GM12891 (cell line): ENCODE measurements around the gene CIRBP.
"Not testable (repeated sequence)": the region's sequence is repeated elsewhere in the genome, so short reads cannot be mapped to it uniquely, and the experiment has no call there.

Experiments
- DNase-seq: peaks from one replicate; pipeline ENCODE4 v3.0.0; 2011; ENCODE audit warnings: low spot score; ENCODE audit not compliant: insufficient read length
- FAIRE-seq: peaks from 2 replicates; lab custom pipeline; 2011; peaks lifted over from hg19 to GRCh38; lab: Jason Lieb, UNC
- PAX5 ChIP-seq: IDR thresholded peaks from 2 replicates; pipeline ENCODE4 v1.6.1; 2011; ENCODE audit warnings: low read length, moderate library complexity, mild to moderate bottlenecking; ENCODE audit not compliant: insufficient read depth, severe bottlenecking
- POLR2A ChIP-seq: IDR thresholded peaks from 2 replicates; pipeline ENCODE4 v1.6.1; 2011; ENCODE audit warnings: low read depth, low read length, control low read depth
- POLR2AphosphoS5 ChIP-seq: IDR thresholded peaks from 2 replicates; pipeline ENCODE4 v1.6.1; 2011; ENCODE audit warnings: low read depth, low read length, control low read depth
- POU2F2 ChIP-seq: IDR thresholded peaks from 2 replicates; pipeline ENCODE4 v1.6.1; 2011; ENCODE audit warnings: low read depth, mild to moderate bottlenecking, control low read depth, low read length, moderate library complexity
- SPI1 ChIP-seq: IDR thresholded peaks from 2 replicates; pipeline ENCODE4 v1.6.1; 2011; ENCODE audit warnings: low read depth, low read length, control low read depth
- TAF1 ChIP-seq: IDR thresholded peaks from 2 replicates; pipeline ENCODE4 v1.6.1; 2011; ENCODE audit warnings: low read depth, low read length, control low read depth

Gene CIRBP

GRCh38 chr19:1299801-1300200 is 30.7 kb downstream of the CIRBP start:
- FAIRE-seq (no peak), DNase-seq (no peak)
- no peak for TF ChIP-seq TAF1

- FAIRE-seq (no peak), DNase-seq (no peak)
- TF ChIP-seq POU2F2: no peak
- TF ChIP-seq POLR2A: no peak
- TF ChIP-seq SPI1: no peak
- TF ChIP-seq TAF1: no peak
- TF ChIP-seq PAX5: no peak
- no peak for TF ChIP-seq POLR2AphosphoS5
Observed at GRCh38 chr19:1300744-1301490, 31.8 kb downstream of the CIRBP start.

- TF ChIP-seq SPI1 (no peak), POLR2AphosphoS5 (no peak), POLR2A (no peak), POU2F2 (no peak), TAF1 (no peak), PAX5 (no peak)
- FAIRE-seq (no peak), DNase-seq (no peak)
Observed at GRCh38 chr19:1302533-1303239, 33.6 kb downstream of the CIRBP start.

DNA sequence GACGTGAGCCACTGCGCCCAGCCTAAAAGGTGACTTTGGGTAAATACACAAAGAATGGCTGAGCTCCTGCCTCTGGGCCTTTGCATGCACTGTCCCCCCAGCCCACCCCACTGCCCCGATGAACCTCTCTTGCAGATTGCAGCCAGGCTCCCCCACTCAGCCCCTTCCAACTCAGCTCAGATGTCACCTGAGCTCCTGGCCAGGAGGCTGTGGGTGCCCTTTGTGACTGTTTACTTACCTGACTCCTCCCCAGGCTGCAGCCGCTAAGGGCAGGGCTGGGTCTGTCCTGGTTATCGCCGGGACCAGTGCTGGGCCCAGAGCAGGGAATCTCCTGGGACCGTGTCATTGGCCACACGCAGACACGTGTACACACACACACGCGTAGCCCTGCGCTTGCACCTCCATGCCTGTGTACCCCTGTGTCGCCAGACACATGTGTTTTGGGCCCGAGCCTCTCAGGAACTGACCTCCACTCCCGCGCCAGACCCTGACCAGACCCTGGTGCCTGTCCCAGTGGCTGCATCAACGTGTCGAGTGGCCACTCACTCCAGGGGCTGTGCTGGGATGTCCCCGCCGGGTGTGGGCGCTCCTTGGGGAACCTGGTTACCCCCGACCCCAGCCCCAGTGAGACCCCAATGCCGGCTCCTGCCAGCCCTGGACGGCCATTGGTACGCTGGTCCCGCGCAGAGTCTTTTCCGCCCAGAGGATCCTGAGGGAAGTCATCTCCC is 35.2 kb downstream of the CIRBP start:
- DNase-seq: no peak
- FAIRE-seq: no peak

DNA sequence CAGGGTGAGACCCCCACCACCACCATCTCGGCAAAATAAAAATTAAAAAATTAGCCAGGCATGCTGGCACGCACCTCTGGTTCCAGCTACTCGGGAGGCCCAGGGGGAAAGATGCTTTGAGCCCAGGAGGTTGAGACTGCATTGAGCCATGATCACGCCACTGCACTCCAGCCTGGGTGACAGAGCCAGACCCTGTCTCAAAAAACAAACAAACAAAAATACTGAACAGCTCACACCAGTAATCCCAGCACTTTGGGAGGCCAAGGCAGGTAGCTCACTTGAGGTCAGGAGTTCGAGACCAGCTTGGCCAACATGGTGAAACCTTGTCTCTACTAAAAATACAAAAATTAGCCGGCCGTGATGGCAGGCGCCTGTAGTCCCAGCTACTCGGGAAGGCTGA is 36.2 kb downstream of the CIRBP start:
- not testable (repeated sequence) for DNase-seq, FAIRE-seq

More for the DNA sequence above, 35.2 kb downstream of the CIRBP start:
- TF ChIP-seq POLR2A (no peak), PAX5 (no peak), TAF1 (no peak), SPI1 (no peak), POLR2AphosphoS5 (no peak), POU2F2 (no peak)

- FAIRE-seq (no peak), DNase-seq (no peak)
- no peak for TF ChIP-seq PAX5
- no peak for TF ChIP-seq POLR2A
- TF ChIP-seq POU2F2: no peak
- no peak for TF ChIP-seq POLR2AphosphoS5
Observed at GRCh38 chr19:1307320-1307719, 38.2 kb downstream of the CIRBP start.

DNA sequence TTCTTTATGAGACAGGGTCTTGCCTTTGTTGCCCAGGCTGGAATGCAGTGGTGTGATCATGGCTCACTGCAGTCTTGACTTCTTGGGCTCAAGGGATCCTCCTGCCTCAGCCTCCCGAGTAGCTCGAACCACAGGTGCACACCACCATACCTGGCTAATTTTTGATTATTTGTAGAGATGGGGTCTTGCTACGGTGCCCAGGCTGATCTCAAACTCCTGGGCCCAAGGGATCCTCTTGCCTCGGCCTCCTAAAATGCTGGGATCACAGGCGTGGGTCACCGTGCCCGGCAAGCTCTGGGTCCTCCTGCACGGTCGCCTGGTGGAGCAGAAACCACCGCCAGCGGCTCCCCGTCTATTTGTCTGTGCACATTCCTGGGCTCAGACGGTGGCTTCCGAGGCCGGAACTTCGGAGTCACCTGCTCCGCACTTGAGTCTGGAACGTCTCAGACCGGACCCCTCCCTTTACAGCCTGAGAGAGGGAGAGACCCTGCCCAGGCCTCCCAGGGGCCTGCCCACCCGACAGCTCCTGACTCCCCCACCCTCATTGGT is 38.7 kb downstream of the CIRBP start:
- no peak for FAIRE-seq
- no peak for TF ChIP-seq POLR2AphosphoS5
- TF ChIP-seq POU2F2: no peak
- TF ChIP-seq POLR2A: no peak
- no peak for TF ChIP-seq SPI1
- TF ChIP-seq PAX5: no peak
- TF ChIP-seq TAF1: no peak

DNA sequence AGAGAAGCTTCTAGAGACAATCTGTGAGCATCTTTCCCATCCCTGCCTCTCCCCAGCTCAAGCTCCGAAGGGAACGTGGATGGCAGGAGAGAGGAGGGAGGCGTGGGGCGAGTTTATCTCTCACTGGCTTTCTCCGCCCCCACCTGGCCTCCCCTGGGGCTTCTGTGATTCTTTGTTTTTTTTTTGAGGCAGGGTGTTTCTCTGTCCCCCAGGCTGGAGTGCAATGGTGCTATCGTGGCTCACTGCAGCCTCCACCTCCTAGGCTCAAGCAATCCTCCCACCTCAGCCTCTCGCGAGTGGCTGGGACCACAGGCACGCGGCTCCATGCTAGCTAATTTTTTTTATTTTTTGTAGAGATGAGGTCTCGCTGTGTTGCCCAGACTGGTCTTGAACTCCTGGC is 39.6 kb downstream of the CIRBP start:
- no peak for DNase-seq
- no peak for TF ChIP-seq POLR2A
- TF ChIP-seq TAF1: no peak
- TF ChIP-seq SPI1: no peak
- TF ChIP-seq POU2F2: no peak
- no peak for TF ChIP-seq PAX5
- no peak for TF ChIP-seq POLR2AphosphoS5
- no peak for FAIRE-seq

More for the DNA sequence above, 38.7 kb downstream of the CIRBP start:
- no peak for DNase-seq

DNA sequence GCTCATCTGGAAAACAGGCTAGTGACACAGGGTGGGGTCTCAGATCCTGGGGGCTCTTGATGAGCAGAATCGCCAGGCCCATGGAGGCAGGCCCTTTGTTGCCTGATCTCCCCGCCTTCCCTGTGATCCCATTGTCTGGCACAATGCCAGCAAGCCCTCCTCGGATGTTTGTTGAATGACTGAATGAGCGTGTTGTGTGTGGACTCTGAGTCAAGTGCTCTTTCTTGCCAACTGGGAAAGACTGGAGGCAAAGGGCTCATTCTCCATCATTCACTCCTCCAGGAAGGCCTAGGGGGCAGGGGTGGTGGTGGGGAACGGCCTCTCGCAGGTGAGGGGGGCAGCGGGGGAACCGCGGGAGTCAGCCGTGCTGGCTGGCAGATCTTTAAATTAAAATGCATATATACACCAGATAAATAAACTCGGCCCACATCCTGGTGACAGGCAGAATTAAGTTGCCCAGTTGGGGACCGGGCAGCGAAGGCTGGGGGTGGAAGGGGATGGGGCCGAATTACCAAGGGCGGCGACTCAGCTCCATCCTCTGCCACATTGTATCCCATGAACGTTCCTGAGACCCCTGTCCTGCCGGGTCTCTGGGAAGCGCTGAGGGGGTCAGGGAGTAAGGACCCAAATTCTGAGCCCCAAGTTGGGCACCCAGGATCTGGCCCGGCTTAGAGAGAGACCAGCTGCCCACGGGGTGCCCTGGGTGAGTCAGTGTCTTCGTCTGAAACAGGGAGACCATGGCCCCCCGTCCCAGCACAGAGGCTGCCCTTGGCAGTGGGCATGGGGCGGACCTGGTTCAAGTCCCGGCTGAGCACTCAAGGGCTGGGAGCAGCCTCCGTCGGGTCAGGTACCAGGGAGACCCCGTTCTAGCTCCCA is 41.1 kb downstream of the CIRBP start:
- TF ChIP-seq PAX5 (no peak), POU2F2 (no peak), POLR2A (no peak), POLR2AphosphoS5 (no peak), SPI1 (no peak), TAF1 (no peak)
- DNase-seq: no peak
- peak; percentile 26 for FAIRE-seq
